HepG2 (cell line): ENCODE data around the gene CBFA2T2. TPM values are rescaled to one million over a fixed set of nuclear protein-coding genes. Genes with fewer than 3 reads are reported as not detected.
A peak's percentile ranks its signal among the peaks of the same experiment; 100 is the strongest.

Experiments
- ATAC-seq: fragments of 200-7000 bp; cut with Tn5 transposase; 3 replicates; pipeline ENCODE4 v1.9.1; 2020; ENCODE audit warnings: mild to moderate bottlenecking, moderate library complexity
- BruUV-seq: library from RNA; stranded (reverse); fragments of 400-500 nt; replicated peaks from 2 replicates; lab custom pipeline; 2021; lab: Mats Ljungman, UMichigan
- CTCF ChIA-PET: fragments of 300-600 bp; formaldehyde crosslinking; extraction: SDS; loops from one replicate; lab custom pipeline; 2021; ENCODE audit warnings: low total read pairs, inconsistent platforms, low intra/inter-chr PET ratio; lab: Yijun Ruan, JAX
- POLR2A ChIA-PET: fragments of 350-600 bp; sonication (Branson Sonifier 250); formaldehyde crosslinking; loops from one replicate; lab custom pipeline; 2020; ENCODE audit warnings: antibody characterized with exemption, inconsistent platforms; lab: Yijun Ruan, JAX
- DNase-seq: peaks from one replicate; pipeline ENCODE4 v3.0.0-alpha.2; 2015; ENCODE audit warnings: low spot score
- FAIRE-seq: peaks from 3 replicates; lab custom pipeline; 2011; peaks lifted over from hg19 to GRCh38; lab: Jason Lieb, UNC
- H2AFZ ChIP-seq: one replicate; pipeline ENCODE4 v1.6.1; 2011; ENCODE audit warnings: low read length, inconsistent platforms
- H3K27ac ChIP-seq: fragments of 300-600 bp; 3 replicates; pipeline ENCODE4 v1.8.0; 2011; ENCODE audit warnings: mixed run types, mild to moderate bottlenecking, mixed read lengths, low read length, inconsistent platforms; ENCODE audit not compliant: insufficient read depth; ENCODE audit errors: extremely low read length
- H3K27me3 ChIP-seq, 2 experiments: fragments of 200-600 bp in 1 of 2; 2 replicates in 1 of 2; 3 replicates in 1 of 2; pipeline versions ENCODE4 v1.6.0 to v1.8.0; 2011; ENCODE audit warnings: low read length in 2 of 2, mild to moderate bottlenecking in 2 of 2, moderate library complexity in 2 of 2, inconsistent platforms in 1 of 2; ENCODE audit not compliant: insufficient read depth in 2 of 2, control insufficient read depth in 1 of 2
- H3K36me3 ChIP-seq, 2 experiments: fragments of 200-600 bp in 1 of 2; replicated peaks in 1 of 2; 2 replicates in 1 of 2; 3 replicates in 1 of 2; pipeline versions ENCODE4 v1.5.1 to v1.8.0; 2011; ENCODE audit warnings: low read length in 2 of 2, inconsistent platforms in 1 of 2; ENCODE audit not compliant: insufficient read depth in 2 of 2, control insufficient read depth in 1 of 2
- H3K4me1 ChIP-seq: 2 replicates; pipeline ENCODE4 v1.5.1; 2012; ENCODE audit warnings: low read length, inconsistent platforms; ENCODE audit not compliant: insufficient read depth
- H3K4me2 ChIP-seq: 2 replicates; pipeline ENCODE4 v1.6.0; 2011; ENCODE audit warnings: low read depth, low read length, inconsistent platforms
- H3K4me3 ChIP-seq, 3 experiments: fragments of 200-600 bp in 1 of 3; sonication (generic), shearing (Covaris generic) in 1 of 3; replicated peaks in 1 of 3; 2 replicates each; pipeline ENCODE4 v1.5.1; 2011 to 2016; ENCODE audit warnings: low read length in 3 of 3, inconsistent platforms in 2 of 3, low read depth in 2 of 3, mild to moderate bottlenecking in 2 of 3, control low read depth in 1 of 3, mixed read lengths in 1 of 3; ENCODE audit not compliant: insufficient read depth in 1 of 3
- H3K79me2 ChIP-seq: one replicate; pipeline ENCODE4 v1.6.1; 2011; ENCODE audit warnings: low read length, inconsistent platforms; ENCODE audit not compliant: insufficient read depth
- H3K9ac ChIP-seq: 2 replicates; pipeline ENCODE4 v1.6.0; 2011; ENCODE audit warnings: mild to moderate bottlenecking, low read depth, low read length, inconsistent platforms; ENCODE audit not compliant: insufficient read depth
- H3K9me3 ChIP-seq: 2 replicates; pipeline ENCODE4 v1.5.1; 2012; ENCODE audit warnings: mild to moderate bottlenecking, low read length
- H4K20me1 ChIP-seq: 2 replicates; pipeline ENCODE4 v1.6.0; 2011; ENCODE audit warnings: inconsistent platforms, mild to moderate bottlenecking, low read length, moderate library complexity; ENCODE audit not compliant: insufficient read depth
- CAMTA2 ChIP-seq: sonication (generic); formaldehyde crosslinking; IDR thresholded peaks from 2 replicates; pipeline ENCODE4 v1.4.0; 2020; ENCODE audit warnings: mild to moderate bottlenecking, missing genetic modification reagents, borderline replicate concordance
- FOSL1 ChIP-seq: sonication (generic); formaldehyde crosslinking; IDR thresholded peaks from 2 replicates; pipeline ENCODE4 v1.9.0; 2021; ENCODE audit warnings: missing genetic modification reagents, borderline replicate concordance
- FOXJ3 ChIP-seq: sonication (generic); formaldehyde crosslinking; IDR thresholded peaks from 2 replicates; pipeline ENCODE4 v1.4.0; 2020; ENCODE audit warnings: missing genetic modification reagents, mild to moderate bottlenecking, borderline replicate concordance
- GABPB1 ChIP-seq: IDR thresholded peaks from 2 replicates; pipeline ENCODE4 v1.6.1; 2016; ENCODE audit warnings: mild to moderate bottlenecking, missing genetic modification reagents, moderate library complexity, missing compliant biosample characterization
- IRF2 ChIP-seq: IDR thresholded peaks from 2 replicates; pipeline ENCODE4 v1.6.1; 2018; ENCODE audit warnings: missing genetic modification reagents, missing compliant biosample characterization
- KMT2B ChIP-seq: IDR thresholded peaks from 2 replicates; pipeline ENCODE4 v1.6.1; 2016; ENCODE audit warnings: missing genetic modification reagents, missing compliant biosample characterization
- MAFK ChIP-seq, 2 experiments: IDR thresholded peaks in 1 of 2; conservative IDR thresholded peaks in 1 of 2; 2 replicates each; pipeline ENCODE4 v1.6.1; 2011; ENCODE audit warnings: improper control_type of control experiment in 2 of 2, low read length in 2 of 2
- NCOA1 ChIP-seq: sonication (generic); formaldehyde crosslinking; IDR thresholded peaks from 2 replicates; pipeline ENCODE4 v1.9.0; 2021; ENCODE audit warnings: missing genetic modification reagents
- NCOA5 ChIP-seq: sonication (generic); formaldehyde crosslinking; IDR thresholded peaks from 2 replicates; pipeline ENCODE4 v1.4.0; 2020; ENCODE audit warnings: missing genetic modification reagents
- NFE2L2 ChIP-seq: fragments of 150-350 bp; IDR thresholded peaks from 2 replicates; pipeline ENCODE4 v1.6.1; 2014; ENCODE audit warnings: low read length
- NR2C2 ChIP-seq: sonication (generic); formaldehyde crosslinking; IDR thresholded peaks from 2 replicates; pipeline ENCODE4 v1.4.0; 2020; ENCODE audit warnings: missing genetic modification reagents, mild to moderate bottlenecking, moderate library complexity, borderline replicate concordance
- RAD51 ChIP-seq: fragments of 450-650 bp; IDR thresholded peaks from 2 replicates; pipeline ENCODE4 v1.6.1; 2016; ENCODE audit warnings: borderline replicate concordance
- SOX13 ChIP-seq, 3 experiments: fragments of 450-650 bp in 1 of 3; sonication (generic) in 1 of 3; formaldehyde crosslinking in 1 of 3; IDR thresholded peaks in 2 of 3; conservative IDR thresholded peaks in 1 of 3; 2 replicates each; pipeline versions ENCODE4 v1.5.0 to v1.6.1; 2016 to 2020; ENCODE audit warnings: antibody characterized with exemption in 1 of 3, mild to moderate bottlenecking in 1 of 3, missing compliant biosample characterization in 1 of 3, missing genetic modification reagents in 1 of 3, moderate library complexity in 1 of 3
- SP5 ChIP-seq: IDR thresholded peaks from 2 replicates; pipeline ENCODE4 v1.6.1; 2016; ENCODE audit warnings: low read depth, borderline replicate concordance
- ZBTB34 ChIP-seq: sonication (generic); formaldehyde crosslinking; IDR thresholded peaks from 2 replicates; pipeline ENCODE4 v1.8.0; 2022; ENCODE audit warnings: mild to moderate bottlenecking, missing genetic modification reagents
- ZFP41 ChIP-seq: sonication (generic); formaldehyde crosslinking; IDR thresholded peaks from 2 replicates; pipeline ENCODE4 v1.4.0; 2020; ENCODE audit warnings: mild to moderate bottlenecking, missing genetic modification reagents, borderline replicate concordance
- ZNF33A ChIP-seq: sonication (generic); formaldehyde crosslinking; IDR thresholded peaks from 2 replicates; pipeline ENCODE4 v1.5.1; 2020; ENCODE audit warnings: missing genetic modification reagents, mild to moderate bottlenecking, moderate library complexity, borderline replicate concordance
- ZNF710 ChIP-seq: sonication (generic); formaldehyde crosslinking; IDR thresholded peaks from 2 replicates; pipeline ENCODE4 v1.5.0; 2020; ENCODE audit warnings: mild to moderate bottlenecking, missing genetic modification reagents, borderline replicate concordance
- ZNF724P ChIP-seq: sonication (generic); formaldehyde crosslinking; IDR thresholded peaks from 2 replicates; pipeline ENCODE4 v1.8.0; 2022; ENCODE audit warnings: missing genetic modification reagents, borderline replicate concordance
- ZNF792 ChIP-seq: IDR thresholded peaks from 2 replicates; pipeline ENCODE4 v1.6.1; 2016
- WGBS: methylation state at CpG from one replicate; pipeline ENCODE4 v1.1.6; 2017; ENCODE audit warnings: low lambda C conversion rate; 5-methylcytosine and 5-hydroxymethylcytosine counted together
- in situ Hi-C: cut with HindIII; loops from 2 replicates; pipeline ENCODE4 v1.10.0; 2017; ENCODE audit warnings: low pct_unique_long_range_greater_than_20kb; ENCODE audit not compliant: extremely low pct_ligation_motif_present
- intact Hi-C: fragments of 100-400 bp; cut with micrococcal nuclease; formaldehyde crosslinking; loops from one replicate; pipeline ENCODE4 v1.10.0; 2022; ENCODE audit not compliant: unreplicated experiment
- polyA plus RNA-seq, 8 experiments: library from polyadenylated mRNA; depleted of rRNA in 3 of 8; stranded (reverse) in 7 of 8; unstranded in 1 of 8; fragments of >200 nt; fragmentation: Illumina TruSeq in 4 of 8; extraction: Trizol in 4 of 8; gene quantifications; 2 replicates each; pipeline versions ENCODE4 v1.2.1 to v1.2.3, GENCODE V29; 2011 to 2016; ENCODE audit warnings: low read depth in 4 of 8, missing spikeins in 1 of 8, mixed read lengths in 1 of 8; ENCODE audit not compliant: insufficient read depth in 1 of 8
- total RNA-seq, 5 experiments: library from RNA; depleted of rRNA; stranded (reverse); fragments of >200 nt; fragmentation: Illumina TruSeq; extraction: Trizol; gene quantifications; 2 replicates each; pipeline ENCODE4 v1.2.3, GENCODE V29; 2016; ENCODE audit warnings: low read depth in 1 of 5

CBFA2T2 gene
- total and polyA plus RNA-seq, 2 of the 13 experiments (the other 11 are each of a cell fraction or from before 2014, with no cell fraction given): 6.3 to 21.2 TPM

GRCh38 chr20:33561692-33562601 is 72.1 kb downstream of the CBFA2T2 start (continued):
- peak; percentile 42; the same call in 1 of the 2 replicates for TF ChIP-seq SP5
- peak; percentile 94 for TF ChIP-seq ZNF710 (CRISPR knock-in tag)
- no peak for TF ChIP-seq FOSL1 (CRISPR knock-in tag)
- no peak for TF ChIP-seq MAFK (conservative IDR thresholded peaks at IDR 0.05 in 1 of 2, IDR thresholded peaks at IDR 0.05 in 1 of 2; ENCODE audit: low read length in 2 of 2)
- no peak; the same call in 1 of the 2 replicates for TF ChIP-seq ZNF33A (CRISPR knock-in tag)
- no peak for TF ChIP-seq ZBTB34 (CRISPR knock-in tag)
- TF ChIP-seq FOXJ3 (CRISPR knock-in tag): 0 out of 2 replicates have a peak, but pooled peaks have one; percentile 33
- TF ChIP-seq, all 625 proteins: peak for 152

- intact Hi-C loops: loop anchor here (5.0 to 10.0 kb wide), 2 partner anchors 39 to 49 kb away; no protein-coding TSS in a partner anchor
- Histone ChIP-seq H3K27me3 (no peaks in the 10 kb centered on the region), H3K4me2 (0 out of 2 replicates have a peak overlapping the region, but pooled peaks have one; percentile 4), H3K27ac (peak overlapping the region; percentile 13), H3K9ac (no peak overlapping the region), H3K4me1 (peaks cover 50% of the 10 kb centered on the region), H3K36me3 (no peaks in the 10 kb centered on the region), H4K20me1 (no peaks in the 10 kb centered on the region), H3K4me3 (no peak overlapping the region), H3K9me3 (no peaks in the 10 kb centered on the region), H3K79me2 (peaks cover 16% of the 10 kb centered on the region), H2AFZ (no peak overlapping the region)
- ATAC-seq: no peak
- POLR2A ChIA-PET: no interaction called here
- CTCF ChIA-PET: no interaction called here
- DNase-seq: no peak
- 61% methylated on average over 8 of the region's 8 CpGs for WGBS
- in situ Hi-C loops: no loop called here
- FAIRE-seq: no peak
- no TSS peak for BruUV-seq
- TF ChIP-seq ZNF724P (CRISPR knock-in tag) (no peak), ZNF792 (CRISPR knock-in tag) (no peak), IRF2 (CRISPR knock-in tag) (no peak), NCOA5 (CRISPR knock-in tag) (no peak), ZFP41 (CRISPR knock-in tag) (no peak), KMT2B (CRISPR knock-in tag) (no peak), SOX13 (IDR thresholded peaks at IDR 0.05) (no peak), SOX13 (CRISPR knock-in tag; conservative IDR thresholded peaks at IDR 0.05 in 1 of 2, IDR thresholded peaks at IDR 0.05 in 1 of 2) (peak in 1 of 2 experiments; percentile 57; a peak in 2 of 4 replicates), GABPB1 (no peak), NFE2L2 (no peak), NCOA1 (CRISPR knock-in tag) (no peak), CAMTA2 (no peak), NR2C2 (CRISPR knock-in tag) (no peak), RAD51 (no peak)
Measured at GRCh38 chr20:33563788-33564187, 73.9 kb downstream of the CBFA2T2 start.
